HG03457 (cell line): ENCODE measurements around the gene NUDT15.
A peak's percentile ranks its signal among the peaks of the same experiment; 100 is the strongest.
"Not testable (repeated sequence)": the region's sequence is repeated elsewhere in the genome, so short reads cannot be mapped to it uniquely, and the experiment has no call there.

Experiments
- ATAC-seq: cut with Tn5 transposase; IDR thresholded peaks from one replicate; pipeline ENCODE4 v1.9.1; 2021; ENCODE audit warnings: moderate number of reproducible peaks; ENCODE audit not compliant: unreplicated experiment

NUDT15 gene

GRCh38 chr13:48040896-48041295, 3.4 kb downstream of the NUDT15 start:
- no peak for ATAC-seq

GRCh38 chr13:48042894-48043293, 5.4 kb downstream of the NUDT15 start:
- ATAC-seq: no peak

GRCh38 chr13:48043789-48044503, 6.4 kb downstream of the NUDT15 start:
- no peak for ATAC-seq

- no peak for ATAC-seq
Measured at GRCh38 chr13:48050550-48050949, 13.0 kb downstream of the NUDT15 start.

GRCh38 chr13:48054601-48055000, 17.1 kb downstream of the NUDT15 start:
- no peak for ATAC-seq

- ATAC-seq: no peak
Measured at GRCh38 chr13:48055712-48056111, 18.2 kb downstream of the NUDT15 start.

GRCh38 chr13:48058536-48058935, 21.0 kb downstream of the NUDT15 start:
- ATAC-seq: not testable (repeated sequence)

GRCh38 chr13:48059951-48060350, 22.4 kb downstream of the NUDT15 start:
- ATAC-seq: not testable (repeated sequence)

- no peak for ATAC-seq
Measured at GRCh38 chr13:48066310-48066989, 28.9 kb downstream of the NUDT15 start.

- no peak for ATAC-seq
Measured at GRCh38 chr13:48068036-48068435, 30.5 kb downstream of the NUDT15 start.

- no peak for ATAC-seq
Measured at GRCh38 chr13:48068952-48069351, 31.4 kb downstream of the NUDT15 start.

- ATAC-seq: no peak
Measured at GRCh38 chr13:48069573-48069972, 32.0 kb downstream of the NUDT15 start.

- ATAC-seq: no peak
Measured at GRCh38 chr13:48070942-48071341, 33.4 kb downstream of the NUDT15 start.

GRCh38 chr13:48072304-48072703, 34.8 kb downstream of the NUDT15 start:
- no peak for ATAC-seq

- ATAC-seq: no peak
Measured at GRCh38 chr13:48072787-48073186, 35.3 kb downstream of the NUDT15 start.

GRCh38 chr13:48074006-48074405, 36.5 kb downstream of the NUDT15 start:
- ATAC-seq: no peak

GRCh38 chr13:48078251-48078656, 40.7 kb downstream of the NUDT15 start:
- ATAC-seq: peak; percentile 98

- ATAC-seq: no peak
Measured at GRCh38 chr13:48081739-48082138, 44.2 kb downstream of the NUDT15 start.

- no peak for ATAC-seq
Measured at GRCh38 chr13:48086272-48086671, 48.7 kb downstream of the NUDT15 start.

GRCh38 chr13:48093588-48093987, 56.1 kb downstream of the NUDT15 start:
- no peak for ATAC-seq

GRCh38 chr13:48094404-48094780, 56.9 kb downstream of the NUDT15 start:
- ATAC-seq: peak; percentile 5

GRCh38 chr13:48094781-48095502, 57.4 kb downstream of the NUDT15 start, which contains the start of gene MED4:
TSS of gene MED4 (minus strand) at chr13:48095104. CDS start at chr13:48095078, 26 bp downstream.
- peak; percentile 84 for ATAC-seq
